ENCODE results near the gene MUC5B. TPM values are rescaled to one million over a fixed set of nuclear protein-coding genes. Genes with fewer than 3 reads are reported as not detected.
A peak's percentile ranks its signal among the peaks of the same experiment; 100 is the strongest.

The MUC5B gene
- total and polyA plus RNA-seq, 8 donors, result 0.06 to 33.4 (median 0.27) TPM

DNA sequence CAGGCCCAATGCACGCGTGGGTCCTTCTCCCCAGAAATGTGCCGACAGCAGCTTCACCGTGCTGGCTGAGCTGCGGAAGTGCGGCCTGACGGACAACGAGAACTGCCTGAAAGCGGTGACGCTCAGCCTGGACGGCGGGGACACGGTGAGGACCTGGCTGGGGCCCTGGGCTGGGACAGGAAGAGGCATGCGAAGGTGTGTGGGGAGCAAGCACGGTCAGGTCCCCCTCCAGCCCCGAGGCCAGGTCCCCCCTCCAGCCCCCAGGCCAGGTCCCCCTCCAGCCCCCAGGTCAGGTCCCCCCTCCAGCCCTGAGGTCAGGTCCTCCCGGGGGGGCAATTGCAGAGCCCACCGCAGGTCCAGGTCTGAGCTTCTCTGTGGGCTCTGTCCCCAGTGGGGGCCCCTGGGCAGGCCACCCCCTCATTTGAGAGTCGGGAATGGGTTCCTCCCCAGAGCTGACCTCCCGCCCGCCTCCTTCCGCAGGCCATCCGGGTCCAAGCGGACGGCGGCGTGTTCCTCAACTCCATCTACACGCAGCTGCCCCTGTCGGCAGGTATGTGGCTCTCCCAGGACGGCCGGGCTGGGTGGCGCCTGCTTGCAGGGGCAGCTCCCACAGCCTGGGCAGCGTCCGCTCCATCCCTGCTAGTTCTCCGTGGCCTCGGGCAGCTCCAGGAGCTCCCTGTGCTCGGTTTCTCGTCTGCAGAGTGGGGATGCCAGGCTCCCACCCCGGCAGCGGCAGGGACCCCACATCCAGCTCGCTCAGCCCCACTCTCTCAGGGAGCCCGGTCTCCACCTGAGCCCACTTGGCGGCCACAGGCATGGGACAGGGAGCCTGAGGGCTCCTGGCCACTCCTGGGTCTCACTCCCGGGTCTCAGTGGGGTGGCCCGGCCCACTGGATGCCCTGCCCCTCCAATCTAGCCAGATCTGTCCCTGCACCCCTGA is 7.9 kb downstream of the MUC5B start:
- DNase-seq, result peak in 1 of 4 donors; percentile 81

DNA sequence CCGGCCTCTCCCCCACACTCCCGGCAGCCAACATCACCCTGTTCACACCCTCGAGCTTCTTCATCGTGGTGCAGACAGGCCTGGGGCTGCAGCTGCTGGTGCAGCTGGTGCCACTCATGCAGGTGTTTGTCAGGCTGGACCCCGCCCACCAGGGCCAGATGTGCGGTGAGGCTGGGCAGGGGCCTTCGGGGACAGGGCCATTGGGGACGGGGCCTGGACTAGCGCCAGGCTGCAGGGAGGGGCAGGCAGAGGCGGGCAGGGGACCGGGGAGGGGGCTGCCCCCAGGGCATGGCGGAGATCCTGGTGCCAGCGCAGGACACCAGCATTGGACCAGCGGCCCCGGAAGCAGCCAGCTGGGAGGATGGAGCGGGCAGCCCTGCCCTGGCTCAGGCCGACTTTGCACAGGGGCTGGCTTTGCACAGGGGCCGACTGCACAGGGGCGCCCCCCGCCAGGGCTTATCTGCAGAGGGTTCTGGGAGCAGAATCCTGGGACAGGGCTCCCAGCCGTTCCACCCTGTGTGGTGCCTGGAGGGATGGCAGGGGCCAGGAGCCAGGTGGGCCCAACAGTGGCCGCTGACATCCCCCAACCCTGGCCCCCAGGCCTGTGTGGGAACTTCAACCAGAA is 8.6 kb downstream of the MUC5B start:
- TF ChIP-seq, protein P1, sequence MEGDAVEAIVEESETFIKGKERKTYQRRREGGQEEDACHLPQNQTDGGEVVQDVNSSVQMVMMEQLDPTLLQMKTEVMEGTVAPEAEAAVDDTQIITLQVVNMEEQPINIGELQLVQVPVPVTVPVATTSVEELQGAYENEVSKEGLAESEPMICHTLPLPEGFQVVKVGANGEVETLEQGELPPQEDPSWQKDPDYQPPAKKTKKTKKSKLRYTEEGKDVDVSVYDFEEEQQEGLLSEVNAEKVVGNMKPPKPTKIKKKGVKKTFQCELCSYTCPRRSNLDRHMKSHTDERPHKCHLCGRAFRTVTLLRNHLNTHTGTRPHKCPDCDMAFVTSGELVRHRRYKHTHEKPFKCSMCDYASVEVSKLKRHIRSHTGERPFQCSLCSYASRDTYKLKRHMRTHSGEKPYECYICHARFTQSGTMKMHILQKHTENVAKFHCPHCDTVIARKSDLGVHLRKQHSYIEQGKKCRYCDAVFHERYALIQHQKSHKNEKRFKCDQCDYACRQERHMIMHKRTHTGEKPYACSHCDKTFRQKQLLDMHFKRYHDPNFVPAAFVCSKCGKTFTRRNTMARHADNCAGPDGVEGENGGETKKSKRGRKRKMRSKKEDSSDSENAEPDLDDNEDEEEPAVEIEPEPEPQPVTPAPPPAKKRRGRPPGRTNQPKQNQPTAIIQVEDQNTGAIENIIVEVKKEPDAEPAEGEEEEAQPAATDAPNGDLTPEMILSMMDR (IDR thresholded peaks at IDR 0.05), result no peak
- H3K4me1 ChIP-seq, result no peaks in the 10 kb centered on the region
- H3K27me3 ChIP-seq, result peaks cover 0 to 58% of the 10 kb centered on the region in 2 donors
- no peak overlapping the region for H3K27ac ChIP-seq
- no peaks in the 10 kb centered on the region for H3K9me3 ChIP-seq
- ATAC-seq, result no peak
- intact Hi-C loops (cut with DNase I), result no loop called here
- no peaks in the 10 kb centered on the region for H3K36me3 ChIP-seq
- no peak overlapping the region for H3K4me3 ChIP-seq
- peak in 1 of 4 donors; percentile 74 for DNase-seq

More for the DNA sequence above, 7.9 kb downstream of the MUC5B start:
- intact Hi-C loops (cut with DNase I), result no loop called here
- Histone ChIP-seq H3K36me3 (no peaks in the 10 kb centered on the region), H3K4me3 (no peak overlapping the region), H3K27me3 (peaks cover 0 to 66% of the 10 kb centered on the region in 2 donors), H3K9me3 (no peaks in the 10 kb centered on the region), H3K27ac (no peak overlapping the region), H3K4me1 (no peaks in the 10 kb centered on the region)
- ATAC-seq, result no peak
- TF ChIP-seq, protein P1 (IDR thresholded peaks at IDR 0.05), result no peak

DNA sequence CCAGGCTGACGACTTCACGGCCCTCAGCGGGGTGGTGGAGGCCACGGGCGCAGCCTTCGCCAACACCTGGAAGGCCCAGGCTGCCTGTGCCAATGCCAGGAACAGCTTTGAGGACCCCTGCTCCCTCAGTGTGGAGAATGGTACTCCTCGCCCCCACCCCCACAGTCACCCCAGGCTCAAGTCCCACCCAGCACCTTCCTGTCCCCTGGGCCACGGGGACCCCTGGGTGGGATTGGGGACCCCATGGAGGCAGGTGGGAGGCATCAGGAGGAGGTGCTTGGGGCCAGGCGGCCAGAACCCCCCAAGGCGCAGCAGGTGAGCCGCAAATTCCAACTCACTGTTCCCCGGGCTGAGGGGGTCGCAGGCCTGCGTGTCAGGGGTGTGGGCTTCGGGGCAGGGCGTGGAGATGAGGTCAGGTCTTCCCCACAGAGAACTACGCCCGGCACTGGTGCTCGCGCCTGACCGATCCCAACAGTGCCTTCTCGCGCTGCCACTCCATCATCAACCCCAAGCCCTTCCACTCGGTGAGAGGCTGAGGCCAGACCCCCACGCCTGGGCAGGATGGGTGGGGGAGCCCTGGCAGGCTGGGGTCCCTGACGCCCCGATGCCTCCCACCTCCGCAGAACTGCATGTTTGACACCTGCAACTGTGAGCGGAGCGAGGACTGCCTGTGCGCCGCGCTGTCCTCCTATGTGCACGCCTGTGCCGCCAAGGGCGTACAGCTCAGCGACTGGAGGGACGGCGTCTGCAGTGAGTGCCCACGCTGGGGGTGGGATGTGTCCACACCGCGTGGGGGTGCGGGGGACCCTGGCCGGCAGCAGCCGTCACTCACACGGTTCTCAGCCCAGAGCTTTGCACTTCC is 9.4 kb downstream of the MUC5B start:
- ATAC-seq, result no peak
- peak in 1 of 4 donors; percentile 61 for DNase-seq
- H3K27ac ChIP-seq, result no peak overlapping the region
- TF ChIP-seq, protein P1 (IDR thresholded peaks at IDR 0.05), result no peak
- H3K9me3 ChIP-seq, result no peaks in the 10 kb centered on the region
- intact Hi-C loops (cut with DNase I), result no loop called here
- no peaks in the 10 kb centered on the region for H3K36me3 ChIP-seq
- H3K27me3 ChIP-seq, result peaks cover 0 to 51% of the 10 kb centered on the region in 2 donors
- no peak overlapping the region for H3K4me3 ChIP-seq
- H3K4me1 ChIP-seq, result no peaks in the 10 kb centered on the region

DNA sequence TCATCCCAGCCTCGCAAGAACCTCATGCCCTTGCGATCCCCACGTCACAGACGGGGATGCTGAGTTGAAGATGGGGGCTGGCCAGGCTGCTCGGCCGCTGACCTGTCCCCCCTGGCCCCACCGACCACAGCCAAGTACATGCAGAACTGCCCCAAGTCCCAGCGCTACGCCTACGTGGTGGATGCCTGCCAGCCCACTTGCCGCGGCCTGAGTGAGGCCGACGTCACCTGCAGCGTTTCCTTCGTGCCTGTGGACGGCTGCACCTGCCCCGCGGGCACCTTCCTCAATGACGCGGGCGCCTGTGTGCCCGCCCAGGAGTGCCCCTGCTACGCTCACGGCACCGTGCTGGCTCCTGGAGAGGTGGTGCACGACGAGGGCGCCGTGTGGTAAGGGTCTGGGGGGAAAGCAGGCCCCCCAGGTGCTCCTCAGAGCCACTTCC is 10.0 kb downstream of the MUC5B start:
- TF ChIP-seq, protein P1 (IDR thresholded peaks at IDR 0.05), result no peak
- H3K36me3 ChIP-seq, result no peaks in the 10 kb centered on the region
- H3K4me1 ChIP-seq, result no peaks in the 10 kb centered on the region
- no peak overlapping the region for H3K27ac ChIP-seq
- intact Hi-C loops (cut with DNase I), result no loop called here
- DNase-seq, result peak in 1 of 4 donors; percentile 64
- H3K4me3 ChIP-seq, result no peak overlapping the region
- peaks cover 0 to 44% of the 10 kb centered on the region in 2 donors for H3K27me3 ChIP-seq
- no peaks in the 10 kb centered on the region for H3K9me3 ChIP-seq
- no peak for ATAC-seq
